H1 (cell line): ENCODE measurements around the gene TUT7. TPM values are rescaled to one million over a fixed set of nuclear protein-coding genes. Genes with fewer than 3 reads are reported as not detected.

ENCODE experiments used
- CTCF ChIA-PET: fragments of 300-600 bp; sonication (Branson Sonifier 250); formaldehyde crosslinking; loops from one replicate; lab custom pipeline; 2021; ENCODE audit not compliant: partially characterized antibody; lab: Charles Lee
- POLR2A ChIA-PET: fragments of 300-600 bp; sonication (Branson Sonifier 250); formaldehyde crosslinking; loops from one replicate; lab custom pipeline; 2021; ENCODE audit warnings: inconsistent platforms; ENCODE audit not compliant: partially characterized antibody; lab: Charles Lee
- DNase-seq, 2 experiments: peaks; one replicate each; pipeline versions ENCODE4 v3.0.0 to v3.0.0-alpha.2; 2010 to 2022; ENCODE audit warnings: low spot score in 2 of 2, low read depth in 1 of 2, mixed read lengths in 1 of 2
- FAIRE-seq: peaks from 2 replicates; lab custom pipeline; 2011; peaks lifted over from hg19 to GRCh38; lab: Jason Lieb, UNC
- H2AFZ ChIP-seq: 2 replicates; pipeline ENCODE4 v1.8.1; 2012; ENCODE audit warnings: low read length, inconsistent platforms
- H2AK5ac ChIP-seq: 2 replicates; pipeline ENCODE4 v1.6.1; 2013; ENCODE audit warnings: low read depth, low read length
- H2BK120ac ChIP-seq: replicated peaks from 2 replicates; pipeline ENCODE3; 2013; ENCODE audit warnings: low read depth, low read length, inconsistent platforms
- H2BK12ac ChIP-seq: 2 replicates; pipeline ENCODE4 v1.6.1; 2013; ENCODE audit warnings: low read depth, low read length
- H2BK15ac ChIP-seq: 2 replicates; pipeline ENCODE4 v1.6.1; 2013; ENCODE audit warnings: low read length
- H2BK20ac ChIP-seq: 2 replicates; pipeline ENCODE4 v1.6.1; 2013; ENCODE audit warnings: low read length
- H2BK5ac ChIP-seq: 2 replicates; pipeline ENCODE4 v1.6.1; 2013; ENCODE audit warnings: low read depth, low read length
- H3K14ac ChIP-seq: 2 replicates; pipeline ENCODE4 v1.6.1; 2013; ENCODE audit warnings: inconsistent platforms; ENCODE audit not compliant: insufficient read length
- H3K18ac ChIP-seq: 2 replicates; pipeline ENCODE4 v1.6.1; 2013; ENCODE audit warnings: low read length; ENCODE audit errors: extremely low read depth
- H3K23ac ChIP-seq: 2 replicates; pipeline ENCODE4 v1.6.1; 2013; ENCODE audit warnings: inconsistent platforms; ENCODE audit not compliant: insufficient read length
- H3K23me2 ChIP-seq: 2 replicates; pipeline ENCODE4 v1.6.1; 2013; ENCODE audit warnings: low read depth, low read length
- H3K27ac ChIP-seq: 2 replicates; pipeline ENCODE4 v1.6.1; 2011; ENCODE audit warnings: low read depth, low read length, inconsistent platforms
- H3K27me3 ChIP-seq, 4 experiments: replicated peaks in 1 of 4; 1 replicate in 1 of 4; 2 replicates in 3 of 4; pipeline versions ENCODE4 v1.6.1 to v1.8.1; 2011 to 2013; ENCODE audit warnings: low read length in 3 of 4, mild to moderate bottlenecking in 3 of 4, inconsistent platforms in 2 of 4, mixed read lengths in 2 of 4, moderate library complexity in 1 of 4; ENCODE audit not compliant: control insufficient read depth in 3 of 4, insufficient read depth in 3 of 4; ENCODE audit errors: extremely low read depth in 1 of 4
- H3K36me3 ChIP-seq, 4 experiments: 2 replicates each; pipeline versions ENCODE4 v1.6.1 to v1.8.1; 2011 to 2013; ENCODE audit warnings: mild to moderate bottlenecking in 4 of 4, low read length in 3 of 4, moderate library complexity in 2 of 4, control low read depth in 1 of 4, inconsistent platforms in 1 of 4; ENCODE audit not compliant: insufficient read depth in 4 of 4, control insufficient read depth in 2 of 4
- H3K4ac ChIP-seq: replicated peaks from 2 replicates; pipeline ENCODE3; 2013; ENCODE audit warnings: low read length, low read depth, mixed read lengths, inconsistent platforms; ENCODE audit not compliant: insufficient read length
- H3K4me1 ChIP-seq, 4 experiments: replicated peaks in 1 of 4; 1 replicate in 1 of 4; 2 replicates in 3 of 4; pipeline versions ENCODE4 v1.6.1 to v1.8.1; 2011 to 2013; ENCODE audit warnings: low read length in 3 of 4, inconsistent platforms in 2 of 4, mixed read lengths in 1 of 4; ENCODE audit not compliant: insufficient read depth in 4 of 4, control insufficient read depth in 3 of 4
- H3K4me2 ChIP-seq, 2 experiments: 2 replicates each; pipeline versions ENCODE4 v1.6.1 to v1.8.1; 2011 to 2013; ENCODE audit warnings: low read depth in 2 of 2, low read length in 2 of 2, control low read depth in 1 of 2, inconsistent platforms in 1 of 2, mild to moderate bottlenecking in 1 of 2; ENCODE audit not compliant: insufficient read depth in 1 of 2
- H3K4me3 ChIP-seq, 4 experiments: fragments of 200-600, 300-600 bp in 1 of 4; sonication (generic), shearing (Covaris generic), sonication (Bioruptor Twin) in 1 of 4; 2 replicates each; pipeline versions ENCODE4 v1.5.1 to v1.8.1; 2011 to 2016; ENCODE audit warnings: low read length in 4 of 4, low read depth in 3 of 4, control low read depth in 2 of 4, inconsistent platforms in 2 of 4, mild to moderate bottlenecking in 2 of 4, mixed read lengths in 1 of 4, moderate library complexity in 1 of 4; ENCODE audit not compliant: insufficient read depth in 2 of 4; ENCODE audit errors: extremely low read depth in 1 of 4
- H3K56ac ChIP-seq: replicated peaks from 2 replicates; pipeline ENCODE3; 2013; ENCODE audit warnings: low read depth, mild to moderate bottlenecking, mixed read lengths, low read length, inconsistent platforms; ENCODE audit not compliant: insufficient read length
- H3K79me1 ChIP-seq: 2 replicates; pipeline ENCODE4 v1.6.1; 2013; ENCODE audit warnings: low read depth, low read length, control low read depth
- H3K79me2 ChIP-seq, 2 experiments: 2 replicates each; pipeline versions ENCODE4 v1.6.1 to v1.8.1; 2012 to 2013; ENCODE audit warnings: low read length in 2 of 2, mild to moderate bottlenecking in 2 of 2, inconsistent platforms in 1 of 2; ENCODE audit not compliant: insufficient read depth in 2 of 2, control insufficient read depth in 1 of 2
- H3K9ac ChIP-seq, 4 experiments: replicated peaks in 1 of 4; 1 replicate in 1 of 4; 2 replicates in 3 of 4; pipeline versions ENCODE4 v1.6.1 to v1.8.1; 2011 to 2013; ENCODE audit warnings: low read depth in 3 of 4, low read length in 3 of 4, control low read depth in 2 of 4, mild to moderate bottlenecking in 2 of 4, moderate library complexity in 2 of 4, inconsistent platforms in 1 of 4; ENCODE audit errors: extremely low read depth in 1 of 4
- H3K9me3 ChIP-seq, 2 experiments: 2 replicates each; pipeline versions ENCODE4 v1.6.1 to v1.8.1; 2012 to 2013; ENCODE audit warnings: mild to moderate bottlenecking in 2 of 2, moderate library complexity in 2 of 2, control low read depth in 1 of 2, inconsistent platforms in 1 of 2, low read depth in 1 of 2, low read length in 1 of 2, mixed read lengths in 1 of 2; ENCODE audit not compliant: insufficient read depth in 2 of 2
- H4K20me1 ChIP-seq, 2 experiments: replicated peaks in 1 of 2; 2 replicates each; pipeline versions ENCODE3 to v1.8.1; 2011 to 2013; ENCODE audit warnings: inconsistent platforms in 2 of 2, low read length in 2 of 2, mild to moderate bottlenecking in 1 of 2; ENCODE audit not compliant: insufficient read depth in 2 of 2, control insufficient read depth in 1 of 2
- H4K5ac ChIP-seq: 2 replicates; pipeline ENCODE4 v1.6.1; 2013; ENCODE audit warnings: low read length, low read depth, mixed read lengths, inconsistent platforms; ENCODE audit not compliant: insufficient read length
- H4K8ac ChIP-seq: 2 replicates; pipeline ENCODE4 v1.8.0; 2013; ENCODE audit warnings: mild to moderate bottlenecking, moderate library complexity, low read length, inconsistent platforms; ENCODE audit not compliant: insufficient read depth; ENCODE audit errors: extremely low read depth
- H4K91ac ChIP-seq: replicated peaks from 2 replicates; pipeline ENCODE3; 2013; ENCODE audit warnings: low read length, mixed read lengths, inconsistent platforms; ENCODE audit not compliant: insufficient read length
- CREB1 ChIP-seq: IDR thresholded peaks from 2 replicates; pipeline ENCODE4 v1.6.1; 2012; ENCODE audit warnings: inconsistent platforms
- HDAC2 ChIP-seq, 2 experiments: fragments of 300-600 bp in 1 of 2; sonication (generic) in 1 of 2; IDR thresholded peaks; 2 replicates each; pipeline ENCODE4 v1.6.1; 2011 to 2012; ENCODE audit warnings: low read depth in 2 of 2, low read length in 2 of 2, mild to moderate bottlenecking in 2 of 2, moderate library complexity in 2 of 2, borderline replicate concordance in 1 of 2, inconsistent platforms in 1 of 2
- HDAC6 ChIP-seq: IDR thresholded peaks from one replicate; pipeline ENCODE4 v1.7.1; 2012; ENCODE audit warnings: low read depth, mild to moderate bottlenecking, inconsistent platforms, low read length, moderate library complexity
- KDM5A ChIP-seq: fragments of 200-600 bp; IDR thresholded peaks from 2 replicates; pipeline ENCODE4 v1.7.1; 2012; ENCODE audit warnings: mild to moderate bottlenecking, low read length, inconsistent platforms, mixed read lengths
- PHF8 ChIP-seq: fragments of 200-600 bp; sonication (generic); conservative IDR thresholded peaks from 2 replicates; pipeline ENCODE4 v1.7.1; 2012; ENCODE audit warnings: low read depth, mild to moderate bottlenecking, inconsistent platforms, low read length, moderate library complexity
- RFX5 ChIP-seq: IDR thresholded peaks from 2 replicates; pipeline ENCODE4 v1.6.1; 2011; ENCODE audit warnings: low read depth, low read length, improper control_type of control experiment, borderline replicate concordance
- SIRT6 ChIP-seq: IDR thresholded peaks from one replicate; pipeline ENCODE4 v1.7.1; 2012; ENCODE audit warnings: low read length, inconsistent platforms
- SIX5 ChIP-seq: IDR thresholded peaks from 2 replicates; pipeline ENCODE4 v1.6.1; 2011; ENCODE audit warnings: mild to moderate bottlenecking, low read depth, low read length
- SP1 ChIP-seq: IDR thresholded peaks from 2 replicates; pipeline ENCODE4 v1.6.1; 2011; ENCODE audit warnings: low read depth, low read length
- SP2 ChIP-seq: IDR thresholded peaks from 2 replicates; pipeline ENCODE4 v1.6.1; 2012; ENCODE audit warnings: mild to moderate bottlenecking, low read length, inconsistent platforms
- SUZ12 ChIP-seq: fragments of 200-600 bp; sonication (generic); IDR thresholded peaks from 2 replicates; pipeline ENCODE4 v1.6.1; 2012; ENCODE audit warnings: mild to moderate bottlenecking, inconsistent platforms, low read length, moderate library complexity, mixed read lengths
- WGBS, 2 experiments: shearing (Covaris generic) in 1 of 2; methylation state at CpG; one replicate each; pipeline versions ENCODE4 v1.1.6 to v1.1.7; 2013 to 2015; ENCODE audit warnings: low lambda C conversion rate in 2 of 2, mixed read lengths in 2 of 2, inconsistent platforms in 1 of 2, low coverage in 1 of 2, missing lambda C conversion rate in 1 of 2; ENCODE audit not compliant: insufficient replicate concordance in 2 of 2, insufficient coverage in 1 of 2, insufficient read length in 1 of 2; ENCODE audit errors: extremely low coverage in 1 of 2, missing lambda C conversion rate in 1 of 2; 5-methylcytosine and 5-hydroxymethylcytosine counted together
- polyA plus RNA-seq, 7 experiments: library from polyadenylated mRNA; depleted of rRNA in 3 of 7; stranded (reverse) in 5 of 7; unstranded in 2 of 7; fragments of >200 nt in 5 of 7; fragments of 200-250 nt in 2 of 7; gene quantifications; 1 replicate in 5 of 7; 2 replicates in 1 of 7; 4 replicates in 1 of 7; pipeline versions ENCODE4 v1.2.1 to v1.2.3, GENCODE V29; 2011 to 2013; ENCODE audit warnings: missing spikeins in 2 of 7, mixed read lengths in 2 of 7
- total RNA-seq: library from RNA; stranded (reverse); fragmentation: NEBNext Ultra II Directional; extraction: Animal tissue kit (Norgen Biotek cat#: 25700); gene quantifications from 2 replicates; pipeline ENCODE4 v1.2.1, GENCODE V29; 2021
- TF ChIP-seq, protein P1 (sequence below): IDR thresholded peaks from 2 replicates; pipeline ENCODE4 v1.6.1; 2012; ENCODE audit warnings: inconsistent platforms
- TF ChIP-seq, protein P2 (sequence below): IDR thresholded peaks from 2 replicates; pipeline ENCODE4 v1.6.1; 2012; ENCODE audit warnings: inconsistent platforms

Gene TUT7
- total and polyA plus RNA-seq, 2 of the 8 experiments (the other 6 are each of a cell fraction or from before 2014, with no cell fraction given), result 4.8 to 19.3 TPM

DNA sequence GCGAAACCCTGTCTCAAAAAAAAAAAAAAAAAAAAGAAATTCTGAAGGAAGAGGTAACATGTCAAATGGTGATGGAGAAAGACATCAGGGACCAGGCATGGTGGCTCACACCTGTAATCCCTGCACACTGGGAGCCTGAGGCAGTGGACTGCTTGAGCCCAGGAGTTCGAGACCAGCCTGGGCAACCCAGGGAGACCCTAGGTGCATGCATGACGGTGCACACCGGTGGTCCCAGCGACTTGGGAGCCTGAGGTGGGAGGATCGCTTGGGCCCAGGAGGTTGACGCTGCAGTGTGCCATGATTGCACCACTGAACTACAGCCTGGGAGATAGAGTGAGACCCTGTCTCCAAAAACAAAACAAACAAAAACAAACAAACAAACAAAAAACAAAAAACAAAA is 73.6 kb downstream of the TUT7 start:
- H3K9ac ChIP-seq, result no peak overlapping the region
- no peak for FAIRE-seq
- no peak for TF ChIP-seq SIRT6
- TF ChIP-seq PHF8, result no peak
- no peak for TF ChIP-seq KDM5A
- TF ChIP-seq SP1, result no peak
- no peak for TF ChIP-seq RFX5
- TF ChIP-seq, protein P1, sequence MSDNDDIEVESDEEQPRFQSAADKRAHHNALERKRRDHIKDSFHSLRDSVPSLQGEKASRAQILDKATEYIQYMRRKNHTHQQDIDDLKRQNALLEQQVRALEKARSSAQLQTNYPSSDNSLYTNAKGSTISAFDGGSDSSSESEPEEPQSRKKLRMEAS, result no peak
- TF ChIP-seq, protein P2, sequence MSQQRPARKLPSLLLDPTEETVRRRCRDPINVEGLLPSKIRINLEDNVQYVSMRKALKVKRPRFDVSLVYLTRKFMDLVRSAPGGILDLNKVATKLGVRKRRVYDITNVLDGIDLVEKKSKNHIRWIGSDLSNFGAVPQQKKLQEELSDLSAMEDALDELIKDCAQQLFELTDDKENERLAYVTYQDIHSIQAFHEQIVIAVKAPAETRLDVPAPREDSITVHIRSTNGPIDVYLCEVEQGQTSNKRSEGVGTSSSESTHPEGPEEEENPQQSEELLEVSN, result no peak
- no peak for TF ChIP-seq CREB1
- TF ChIP-seq SUZ12, result no peak
- TF ChIP-seq SP2, result no peak
- TF ChIP-seq HDAC6, result no peak
- TF ChIP-seq SIX5, result no peak
- TF ChIP-seq HDAC2 (IDR thresholded peaks at IDR 0.05; ENCODE audit: borderline replicate concordance in 1 of 2, low read depth in 2 of 2, low read length in 2 of 2), result no peak

More for the DNA sequence above, 73.6 kb downstream of the TUT7 start:
- peaks cover 3% of the 10 kb centered on the region; the same call in 1 of the 2 replicates for H3K79me1 ChIP-seq
- H3K23me2 ChIP-seq, result peaks cover 7% of the 10 kb centered on the region
- ChIA-PET POLR2A (interaction anchor here (2.4 kb wide), 1 partner anchor 181 kb away, joined by 14 read pairs; the partner anchor contains the start of gene GOLM1), CTCF (no interaction called here)
- peak overlapping the region in 2 of 4 experiments; percentile 88 to 95; a peak in 3 of 8 replicates for H3K4me3 ChIP-seq
- H3K14ac ChIP-seq, result no peak overlapping the region
- H3K56ac ChIP-seq, result no peak overlapping the region
- no peak overlapping the region for H3K27ac ChIP-seq
- no peak overlapping the region for H4K91ac ChIP-seq
- no peak overlapping the region for H3K23ac ChIP-seq
- H4K8ac ChIP-seq, result 0 out of 2 replicates have a peak overlapping the region, but pooled peaks have one; percentile 2
- H2BK120ac ChIP-seq, result no peak overlapping the region
- H3K18ac ChIP-seq, result no peak overlapping the region
- no peak overlapping the region for H4K5ac ChIP-seq
- no peak for DNase-seq
- H2BK5ac ChIP-seq, result no peak overlapping the region
- peak overlapping the region; percentile 81 to 90 for H3K4me2 ChIP-seq
- H2AFZ ChIP-seq, result no peak overlapping the region
- no peak overlapping the region for H2AK5ac ChIP-seq
- H3K4me1 ChIP-seq, result peaks cover 0 to 6% (median 5%) of the 10 kb centered on the region in 4 experiments; a peak in 4 of 7 replicates
- no peaks in the 10 kb centered on the region for H3K9me3 ChIP-seq
- no peak overlapping the region for H2BK15ac ChIP-seq
- WGBS, 2 experiments, result 89% methylated on average over 7 of the region's 7 CpGs; no CpG with 5 or more reads in 1 of the 2 experiments
- H4K20me1 ChIP-seq, result peaks cover 0 to 7% of the 10 kb centered on the region in 2 experiments
- no peak overlapping the region for H2BK12ac ChIP-seq
- H2BK20ac ChIP-seq, result no peak overlapping the region
- no peaks in the 10 kb centered on the region; a peak in 1 of 7 replicates for H3K27me3 ChIP-seq
- peaks cover 0 to 11% (median 3%) of the 10 kb centered on the region in 4 experiments; a peak in 4 of 8 replicates for H3K36me3 ChIP-seq
- H3K79me2 ChIP-seq, result peaks cover 9 to 53% of the 10 kb centered on the region in 2 experiments
- H3K4ac ChIP-seq, result no peak overlapping the region
